Activated naive CD4-positive, alpha-beta T cell treated with anti-CD3 and anti-CD28 coated beads, Interleukin-2, amount 50 U/mL, for 16 hours (primary cell): ENCODE data around the gene PAX2.
A peak's percentile ranks its signal among the peaks of the same experiment; 100 is the strongest.

ENCODE experiments used
- DNase-seq: peaks from one replicate; pipeline ENCODE4 v3.0.0-alpha.2; 2020

Gene PAX2

DNA sequence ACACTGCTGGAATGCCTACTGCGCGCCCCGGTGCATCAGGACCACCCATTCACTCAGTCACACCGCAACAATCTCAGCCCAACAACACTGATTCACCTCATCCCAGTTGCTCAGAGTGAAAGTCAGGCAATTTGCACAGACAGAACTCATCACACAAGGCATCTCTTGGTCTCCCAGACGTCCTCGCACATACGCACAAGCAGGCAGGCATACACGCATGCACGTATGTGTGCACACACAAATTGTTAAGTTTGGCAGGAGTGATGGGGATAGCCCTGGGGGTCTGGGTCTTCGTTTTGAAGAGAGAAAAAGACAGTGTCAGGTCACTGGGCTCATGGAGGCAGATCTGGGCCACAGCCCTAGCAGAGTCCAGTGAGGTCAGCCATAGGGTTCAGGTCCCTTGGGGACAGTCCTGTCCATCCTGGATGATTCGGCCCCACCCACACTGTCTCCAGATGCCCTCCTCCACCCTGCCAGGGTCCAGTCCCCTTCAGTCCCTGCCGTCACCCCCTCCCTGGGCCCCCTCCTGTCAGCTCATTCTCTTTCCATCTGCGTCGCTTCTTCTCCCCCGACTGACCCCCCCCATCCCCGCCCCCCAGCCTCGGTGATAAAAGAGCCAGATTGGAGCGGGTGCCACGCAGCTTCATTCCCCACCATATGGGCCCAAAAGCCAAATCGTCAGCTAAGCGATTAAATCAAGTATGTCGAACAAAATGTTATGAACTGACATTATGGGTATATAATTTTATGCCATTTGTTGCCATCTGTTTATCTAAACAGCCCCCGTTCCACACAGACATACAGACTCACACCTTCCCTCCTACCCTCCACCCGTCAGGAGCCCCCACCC is 118.9 kb downstream of the PAX2 start:
- no peak for DNase-seq

DNA sequence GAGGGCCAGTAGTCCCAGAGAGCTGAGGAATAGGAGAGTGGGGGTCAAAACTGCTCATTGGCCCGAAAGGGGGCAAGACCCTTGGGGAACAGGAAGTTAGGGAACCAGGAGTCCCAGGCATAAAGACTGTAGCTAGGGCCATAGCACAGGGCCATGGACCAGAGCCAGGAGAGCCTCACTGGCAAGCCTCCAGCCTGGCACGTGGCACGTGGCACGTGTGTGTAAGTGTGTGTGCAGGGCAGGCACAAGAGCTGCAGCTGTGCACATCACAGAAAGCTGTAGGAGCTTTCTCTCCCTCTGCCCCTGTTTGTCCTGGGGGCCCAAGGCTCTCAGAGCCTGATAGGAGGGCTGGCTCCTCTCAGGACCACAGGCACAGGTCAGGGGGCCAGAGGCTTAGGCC is 119.6 kb downstream of the PAX2 start:
- DNase-seq: no peak

DNA sequence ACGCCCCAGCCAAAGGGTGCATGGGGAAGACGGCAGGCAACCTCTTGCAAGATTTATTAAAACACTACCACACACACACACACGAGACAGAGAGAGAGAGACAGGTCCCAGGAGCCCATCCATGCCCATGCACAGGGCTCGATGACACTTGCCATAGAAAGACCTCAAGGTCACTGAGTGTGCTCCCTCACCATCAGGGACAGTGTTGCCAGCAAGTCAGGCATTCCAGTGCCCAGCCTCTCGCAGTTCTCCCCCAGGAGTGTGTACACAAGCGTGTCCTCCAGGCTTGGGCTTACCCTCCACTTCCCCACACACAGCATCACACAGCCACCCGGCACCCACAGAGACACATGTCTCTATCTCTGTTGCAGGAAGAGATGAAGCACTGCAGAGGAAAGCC is 120.6 kb downstream of the PAX2 start:
- DNase-seq: no peak

DNA sequence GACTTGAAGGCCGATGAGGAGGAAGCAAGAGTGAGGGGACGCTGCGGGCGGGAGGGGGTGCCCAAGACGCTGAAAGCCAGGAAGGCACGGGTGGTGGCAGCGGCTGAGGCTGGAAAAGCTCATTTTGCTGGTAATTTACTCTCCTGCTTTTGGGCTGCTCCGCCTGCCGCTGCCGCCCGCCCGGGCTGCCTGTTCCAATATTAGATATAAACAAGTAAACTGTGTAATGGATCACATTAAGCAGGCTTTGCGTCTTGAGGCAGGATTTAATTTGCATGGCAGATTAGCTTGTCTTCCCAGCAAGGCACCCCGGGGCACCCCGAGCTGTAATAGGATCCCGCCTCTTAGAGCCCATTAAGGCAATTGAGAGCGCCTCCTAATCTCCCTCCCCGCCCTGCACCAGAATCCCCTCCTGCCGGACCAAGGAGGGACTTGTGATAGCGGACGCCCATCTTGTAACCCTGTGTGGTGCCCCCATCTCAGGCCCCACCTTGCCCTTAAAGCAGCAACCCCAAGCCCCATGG is 121.3 kb downstream of the PAX2 start:
- no peak for DNase-seq

DNA sequence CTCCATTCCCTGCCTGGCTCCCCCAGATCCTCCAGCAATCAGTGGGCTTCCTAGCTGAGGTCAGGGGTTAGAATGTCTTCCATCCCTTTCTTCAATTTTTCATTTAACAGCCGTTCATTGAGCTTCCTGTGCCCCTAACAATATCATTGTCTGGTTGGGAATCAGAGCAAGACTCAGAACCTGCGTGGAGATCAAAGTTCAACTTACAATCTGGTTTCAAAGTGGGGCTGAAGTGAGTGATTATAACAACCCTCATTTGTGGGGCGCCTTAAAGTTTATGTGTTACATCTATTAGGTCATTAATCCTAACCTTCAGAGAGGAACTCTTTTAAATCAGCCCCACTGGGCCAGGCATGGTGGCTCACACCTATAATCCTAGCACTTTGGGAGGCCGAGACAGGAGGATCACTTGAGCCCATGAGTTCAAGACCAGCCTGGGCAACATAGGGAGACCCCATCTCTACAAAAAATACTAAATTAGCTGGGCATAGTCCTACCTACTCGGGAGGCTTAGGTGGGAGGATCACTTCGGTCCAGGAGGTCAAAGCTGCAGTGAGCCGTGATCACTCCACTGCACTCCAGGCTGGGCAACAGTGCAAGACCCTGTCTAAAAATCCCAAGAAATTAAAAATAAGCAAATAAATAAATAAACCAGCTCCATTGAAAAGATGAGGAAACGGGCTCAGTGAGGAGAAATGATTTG is 122.0 kb downstream of the PAX2 start:
- DNase-seq: no peak

DNA sequence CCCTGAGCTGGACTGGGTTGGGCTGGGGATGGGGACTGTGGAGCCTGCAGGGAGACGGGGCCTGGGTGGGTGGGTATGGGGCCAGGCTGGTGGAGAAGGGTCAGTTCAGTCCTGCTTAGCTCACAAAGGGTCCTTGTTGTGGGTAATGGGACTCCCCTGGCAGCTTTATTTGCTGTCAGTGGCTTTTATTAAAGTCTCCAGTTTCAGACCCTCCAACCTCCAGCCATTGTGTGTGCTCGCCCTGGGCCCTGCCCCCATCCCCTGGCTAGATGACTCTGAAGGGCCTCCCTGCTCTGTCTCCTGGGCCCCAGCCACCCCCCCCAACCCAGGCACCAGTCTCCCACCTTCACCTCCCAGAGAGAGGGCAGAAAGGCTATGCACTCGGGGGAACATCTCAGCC is 123.0 kb downstream of the PAX2 start:
- DNase-seq: no peak

DNA sequence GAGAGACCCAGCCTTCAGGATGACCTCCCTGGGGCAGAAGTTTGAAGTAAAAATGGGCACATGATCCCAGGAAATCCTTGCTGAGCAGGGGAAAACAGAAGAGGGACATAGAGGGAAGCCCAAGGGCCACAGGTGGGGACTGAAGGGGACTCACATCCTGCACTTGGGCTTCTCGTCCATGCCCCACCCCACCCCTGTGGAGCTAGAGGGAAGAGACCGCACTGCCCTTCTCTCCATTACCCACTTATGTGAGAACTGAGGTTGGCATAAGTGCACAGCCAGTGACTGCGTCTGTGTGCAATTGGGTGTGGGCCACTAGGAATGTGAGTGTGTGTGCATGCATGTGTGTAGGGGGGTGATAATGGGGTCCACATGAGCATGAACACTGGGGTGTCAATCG is 124.0 kb downstream of the PAX2 start:
- DNase-seq: no peak

DNA sequence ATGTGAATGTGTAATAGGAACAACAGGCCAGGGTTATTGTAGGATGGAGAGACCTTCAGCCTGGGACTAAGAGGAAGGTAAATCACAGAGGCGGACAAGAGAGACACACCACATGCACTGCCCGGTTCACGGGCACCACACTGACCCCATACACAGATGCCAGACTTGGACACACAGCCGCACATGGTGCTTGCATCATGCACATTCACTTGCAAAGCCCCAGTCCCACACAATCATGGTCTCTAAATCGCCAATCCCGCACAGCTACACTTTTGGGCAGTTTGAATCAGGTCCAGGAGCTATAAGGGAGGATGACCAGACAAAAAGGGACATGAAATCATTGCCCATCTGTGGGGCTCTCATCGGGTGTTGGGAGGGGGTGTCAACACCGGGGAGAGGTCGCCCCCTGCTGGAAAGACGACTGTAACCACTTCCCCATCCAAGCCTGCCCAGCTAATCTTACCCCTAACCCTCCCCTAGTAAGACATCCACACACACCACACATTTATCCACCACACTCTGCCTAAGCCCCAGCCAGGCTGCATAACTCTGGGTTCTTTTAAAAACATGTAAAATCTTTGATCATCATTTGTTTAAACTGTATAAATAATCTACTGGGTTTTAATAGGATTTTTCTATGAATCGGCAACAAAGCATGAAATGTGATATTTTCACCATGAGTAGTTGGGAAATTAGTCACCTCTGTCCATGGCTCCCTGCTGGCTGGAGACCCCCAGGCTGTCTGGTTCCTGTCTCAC is 126.8 kb downstream of the PAX2 start:
- peak; percentile 60 for DNase-seq

DNA sequence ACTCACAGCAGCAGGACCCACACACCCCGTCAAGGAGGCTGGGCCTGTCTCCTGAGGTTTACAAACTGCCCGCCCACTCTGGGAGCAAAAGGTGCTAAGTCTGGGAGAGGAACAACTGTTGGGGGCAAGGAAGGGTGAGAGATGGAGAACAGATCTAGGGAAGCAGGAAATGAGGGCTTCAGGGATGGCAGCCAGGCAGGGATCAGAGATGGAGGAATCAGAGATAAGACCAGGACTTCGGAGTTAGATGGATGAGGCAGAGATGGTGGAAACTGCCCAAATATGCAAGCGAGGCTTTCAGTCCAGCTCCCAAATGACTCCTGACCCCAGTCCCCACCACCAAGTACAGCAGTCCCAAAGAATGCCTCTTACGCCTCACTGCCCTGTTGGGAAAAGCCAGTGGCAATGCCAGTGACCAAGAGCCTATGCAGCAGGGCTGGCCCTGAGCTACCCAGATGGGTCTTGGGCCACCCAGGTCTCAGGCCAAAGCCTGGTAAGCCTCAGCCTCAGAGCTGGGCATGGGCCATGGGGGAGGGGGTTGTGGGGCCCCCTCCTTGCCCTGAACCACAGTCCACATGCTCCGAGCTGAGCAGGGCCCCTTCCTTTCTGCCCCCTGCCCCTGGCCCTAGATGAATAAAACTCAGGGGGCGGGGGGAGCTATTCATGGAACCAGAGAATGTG is 127.9 kb downstream of the PAX2 start:
- no peak for DNase-seq

DNA sequence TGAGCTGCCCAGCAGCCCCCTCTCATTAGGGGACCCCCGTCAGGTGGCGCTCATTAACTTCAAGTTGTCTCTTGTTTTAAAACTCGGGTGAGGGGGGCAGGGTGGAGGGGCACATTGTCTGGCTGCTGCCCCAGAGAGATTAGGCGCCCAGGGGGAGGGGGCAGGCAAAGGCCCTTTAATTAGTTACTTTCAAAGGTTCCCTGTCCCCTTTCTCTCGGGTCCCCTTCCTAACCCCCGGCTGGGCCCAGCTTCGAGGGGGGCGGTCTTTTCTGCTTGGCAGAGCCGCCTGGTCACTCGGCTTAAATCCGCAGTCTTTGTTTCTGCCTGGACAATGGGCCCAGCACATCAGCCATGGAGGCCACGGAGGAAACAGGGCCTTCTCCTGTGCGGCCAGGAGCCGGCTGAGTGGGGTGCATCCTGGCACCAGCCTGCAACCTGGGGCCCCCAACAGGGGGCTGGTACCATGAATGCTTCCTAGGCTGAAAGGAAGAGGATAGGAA is 128.5 kb downstream of the PAX2 start:
- DNase-seq: no peak

DNA sequence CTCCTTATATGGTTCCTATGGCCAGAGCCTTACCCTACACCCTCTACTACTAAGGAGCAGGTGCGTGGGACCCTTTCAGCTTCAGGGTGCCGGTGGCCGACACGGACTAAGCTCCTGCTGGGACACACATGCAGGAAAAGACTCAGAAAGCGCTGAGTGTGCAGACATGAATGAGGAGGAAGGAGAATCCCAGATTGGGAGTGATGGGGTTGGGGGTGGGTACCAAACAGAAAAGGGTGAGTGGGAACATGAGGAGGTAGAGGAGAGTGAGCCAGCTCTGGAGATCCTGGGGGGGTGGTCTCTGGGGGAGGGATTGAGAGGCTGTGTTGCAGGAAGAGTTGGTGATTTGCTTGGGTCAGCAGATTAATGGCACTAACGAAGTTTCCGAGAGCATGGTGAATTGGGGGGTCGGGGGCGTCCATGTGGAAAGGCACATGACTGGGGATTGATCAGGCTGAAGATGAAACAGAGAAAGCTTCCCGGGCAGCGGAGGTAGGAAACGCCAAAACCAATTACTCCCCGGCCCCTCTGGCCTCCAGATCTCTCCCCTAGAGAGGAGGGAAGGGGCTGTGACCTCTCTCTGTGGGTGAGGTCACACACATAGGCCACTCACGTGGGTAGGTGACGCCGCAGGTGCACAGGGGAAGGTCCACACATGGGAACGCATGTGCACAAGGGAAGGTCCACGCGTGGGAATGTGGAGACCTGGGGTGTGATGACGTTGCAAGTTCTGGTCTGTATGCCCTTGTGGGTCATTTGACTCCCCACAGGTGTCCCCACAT is 129.5 kb downstream of the PAX2 start:
- DNase-seq: no peak

DNA sequence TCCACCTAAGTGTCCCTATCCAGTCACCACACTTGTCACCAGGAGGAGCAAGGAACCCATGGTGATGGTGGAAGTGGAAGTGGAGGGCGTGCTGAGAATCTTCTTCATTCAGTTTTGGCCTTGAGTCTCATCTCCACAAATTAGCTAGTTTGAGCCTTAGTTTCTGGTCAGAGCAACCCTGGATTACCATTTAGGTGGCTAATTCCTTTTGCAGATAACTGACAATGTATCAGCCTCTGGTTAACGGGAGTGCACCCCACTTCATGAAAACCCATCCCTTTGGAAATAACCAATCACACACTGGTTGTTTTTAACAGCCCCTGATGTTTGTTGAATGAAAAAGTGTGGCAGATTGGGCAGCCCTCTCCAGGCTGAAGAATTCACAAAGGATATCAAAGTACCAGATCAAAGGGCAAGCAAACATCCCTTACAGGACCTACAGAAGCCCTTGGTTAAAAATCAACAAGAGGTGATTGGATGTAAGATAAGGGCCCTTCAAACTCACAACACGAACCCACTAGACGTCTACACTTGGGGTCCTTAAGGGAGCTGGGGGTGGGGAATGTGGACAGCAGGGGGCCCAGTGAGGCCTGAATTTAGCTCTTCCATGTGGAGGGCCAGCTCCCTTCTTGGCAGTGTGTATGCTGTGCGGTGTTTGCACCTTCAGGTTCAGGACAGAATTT is 130.2 kb downstream of the PAX2 start:
- DNase-seq: no peak

DNA sequence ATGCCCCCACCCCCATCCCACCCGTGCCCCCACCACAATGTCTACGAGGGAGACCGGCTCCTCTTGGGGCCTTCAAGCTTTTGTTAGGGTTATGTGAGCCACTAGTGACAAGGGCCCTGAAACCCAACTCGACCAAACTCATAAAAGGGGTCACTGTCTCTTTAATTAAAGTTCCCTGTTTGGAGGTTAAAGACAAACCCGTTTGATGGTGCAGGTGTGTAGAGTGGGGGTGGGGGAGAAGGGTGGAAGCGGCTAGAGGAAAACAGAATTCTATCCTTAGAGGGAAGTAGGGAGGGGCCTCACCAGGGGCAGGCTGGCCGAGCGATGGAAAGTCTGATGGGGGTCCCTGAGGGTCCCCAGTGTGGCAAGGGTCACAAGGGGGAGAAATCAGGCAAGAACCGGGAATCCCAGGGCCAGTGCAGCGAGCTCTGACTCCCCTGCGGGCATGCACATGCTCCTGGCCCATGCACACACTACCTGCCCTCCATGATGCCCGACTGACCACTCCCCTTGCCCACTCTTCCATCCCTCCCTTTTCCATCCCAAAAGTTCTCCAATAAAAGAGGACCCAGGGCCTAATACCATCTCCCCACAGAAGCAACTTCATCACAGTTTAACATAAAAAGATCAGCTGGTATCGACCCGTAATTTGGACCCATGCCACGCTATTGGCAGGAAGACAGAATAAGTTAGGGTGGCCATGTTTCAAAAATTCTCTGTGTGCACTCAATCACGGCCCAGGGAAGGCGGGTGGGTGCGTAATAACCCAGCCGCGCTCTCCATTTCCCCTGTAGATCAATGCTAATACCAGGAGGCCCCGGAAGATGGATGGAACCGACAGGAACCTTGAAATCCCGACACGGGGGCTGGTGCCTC is 131.4 kb downstream of the PAX2 start:
- no peak for DNase-seq

DNA sequence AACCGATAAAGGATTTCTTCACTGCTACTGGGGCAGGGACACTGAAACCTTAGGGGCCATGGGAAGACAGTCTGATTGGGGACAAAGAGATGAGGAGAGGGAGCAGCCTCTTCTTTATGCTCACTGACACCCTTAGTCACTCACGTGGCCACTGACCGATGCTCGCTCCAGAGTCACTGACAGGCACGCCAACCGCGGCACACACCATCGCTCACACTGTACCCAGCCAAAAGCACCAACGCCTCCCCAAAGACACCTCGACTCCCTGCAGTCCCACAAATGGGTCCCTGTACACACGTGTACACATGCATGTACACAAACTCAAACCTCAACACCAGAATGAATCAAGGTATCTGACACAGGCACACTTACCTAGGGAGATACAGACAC is 132.1 kb downstream of the PAX2 start:
- DNase-seq: no peak

DNA sequence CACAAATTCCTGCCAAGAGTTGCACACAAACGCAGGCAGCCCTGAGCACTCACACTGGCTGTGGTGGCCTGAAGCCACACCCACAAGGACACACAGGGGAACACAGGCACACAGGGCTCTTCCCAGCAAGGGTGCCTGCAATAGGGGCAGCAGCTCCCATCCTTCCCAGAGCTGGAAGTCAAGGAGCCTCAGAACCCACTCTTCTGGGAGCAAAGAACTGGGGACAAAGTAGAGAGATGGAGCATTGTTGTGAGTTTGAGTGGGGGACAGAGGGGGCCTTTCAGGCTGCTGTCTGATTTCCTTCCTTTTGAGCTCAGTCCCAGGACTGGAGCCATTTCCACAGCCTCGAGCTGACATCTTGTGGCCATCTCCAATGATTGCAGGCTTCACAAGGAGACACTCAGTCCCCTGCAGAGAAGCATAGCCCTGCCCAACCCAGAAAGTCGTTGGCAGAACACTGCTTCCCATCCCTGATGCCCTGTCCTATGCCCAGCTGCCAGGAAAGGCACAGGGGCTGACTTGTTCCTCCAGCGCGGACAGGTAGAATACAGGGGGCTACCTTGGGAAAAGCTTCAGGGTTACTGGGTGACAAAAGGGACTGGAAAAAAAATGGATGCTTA is 133.0 kb downstream of the PAX2 start:
- peak; percentile 22 for DNase-seq
